ENCODE results near the gene ACACA. TPM values are rescaled to one million over a fixed set of nuclear protein-coding genes. Genes with fewer than 3 reads are reported as not detected.

ACACA gene
- total and polyA plus RNA-seq, 9 donors, result 10.9 to 104 (median 37.9) TPM

DNA sequence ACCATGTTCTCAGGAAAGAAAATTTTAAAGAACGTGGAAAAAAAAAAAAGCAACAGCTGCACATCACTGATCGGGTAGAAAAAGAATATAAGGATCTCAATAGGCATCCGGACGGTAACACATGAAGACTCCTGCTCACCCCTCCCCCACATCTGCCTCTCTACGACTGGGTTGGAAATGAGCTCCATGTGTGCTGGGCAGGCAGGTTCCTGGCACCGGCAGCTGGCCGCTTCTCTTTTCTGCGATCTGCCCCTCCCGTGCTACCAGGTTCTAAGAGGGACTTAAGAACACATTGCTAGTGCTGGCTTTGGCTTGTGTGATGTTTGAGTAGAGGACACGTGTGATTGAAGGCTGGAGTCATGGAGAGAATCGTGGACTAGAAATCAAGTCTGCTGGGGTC, 342.4 kb downstream of the ACACA start:
- H3K27ac ChIP-seq, result no peak overlapping the region
- DNase-seq, result peak in 2 of 5 donors; percentile 16 to 43
- TF ChIP-seq POLR2A (IDR thresholded peaks at IDR 0.05) (no peak), EP300 (IDR thresholded peaks at IDR 0.05) (no peak)
- TF ChIP-seq, protein P1, sequence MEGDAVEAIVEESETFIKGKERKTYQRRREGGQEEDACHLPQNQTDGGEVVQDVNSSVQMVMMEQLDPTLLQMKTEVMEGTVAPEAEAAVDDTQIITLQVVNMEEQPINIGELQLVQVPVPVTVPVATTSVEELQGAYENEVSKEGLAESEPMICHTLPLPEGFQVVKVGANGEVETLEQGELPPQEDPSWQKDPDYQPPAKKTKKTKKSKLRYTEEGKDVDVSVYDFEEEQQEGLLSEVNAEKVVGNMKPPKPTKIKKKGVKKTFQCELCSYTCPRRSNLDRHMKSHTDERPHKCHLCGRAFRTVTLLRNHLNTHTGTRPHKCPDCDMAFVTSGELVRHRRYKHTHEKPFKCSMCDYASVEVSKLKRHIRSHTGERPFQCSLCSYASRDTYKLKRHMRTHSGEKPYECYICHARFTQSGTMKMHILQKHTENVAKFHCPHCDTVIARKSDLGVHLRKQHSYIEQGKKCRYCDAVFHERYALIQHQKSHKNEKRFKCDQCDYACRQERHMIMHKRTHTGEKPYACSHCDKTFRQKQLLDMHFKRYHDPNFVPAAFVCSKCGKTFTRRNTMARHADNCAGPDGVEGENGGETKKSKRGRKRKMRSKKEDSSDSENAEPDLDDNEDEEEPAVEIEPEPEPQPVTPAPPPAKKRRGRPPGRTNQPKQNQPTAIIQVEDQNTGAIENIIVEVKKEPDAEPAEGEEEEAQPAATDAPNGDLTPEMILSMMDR (IDR thresholded peaks at IDR 0.05), result no peak
- no peaks in the 10 kb centered on the region for H3K9me3 ChIP-seq
- no peaks in the 10 kb centered on the region for H3K36me3 ChIP-seq
- H3K27me3 ChIP-seq, result no peaks in the 10 kb centered on the region
- intact Hi-C loops (cut with DNase I), result no loop called here
- no peak overlapping the region for H3K4me3 ChIP-seq
- peaks cover 11% of the 10 kb centered on the region for H3K4me1 ChIP-seq (ENCODE audit: insufficient read depth)
- WGBS, 3 donors, result 14 to 21% (median 16%) methylated on average over 11 of the region's 11 CpGs

DNA sequence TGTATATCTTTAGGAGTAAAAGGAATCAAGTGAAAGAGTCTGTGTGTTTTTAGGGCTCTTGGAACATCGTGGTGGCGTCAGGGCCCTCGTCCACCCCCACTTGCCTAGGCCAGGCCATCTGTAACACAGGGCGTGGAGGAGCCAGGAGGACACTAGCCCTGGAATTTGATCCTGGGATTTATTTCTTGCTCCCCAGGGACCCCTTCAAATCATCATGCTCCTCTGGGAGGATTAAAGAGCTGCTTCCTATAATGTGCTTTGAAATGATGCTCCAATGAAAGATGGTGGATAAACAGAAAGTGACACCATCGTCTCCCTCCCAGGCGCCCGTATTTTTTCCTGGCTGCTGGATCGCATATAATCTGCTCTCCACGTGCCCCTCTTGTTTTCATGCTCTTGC, 344.6 kb downstream of the ACACA start:
- intact Hi-C loops (cut with DNase I), result no loop called here
- Histone ChIP-seq H3K27ac (no peak overlapping the region), H3K4me3 (no peak overlapping the region), H3K4me1 (ENCODE audit: insufficient read depth) (peaks cover 7% of the 10 kb centered on the region), H3K9me3 (no peaks in the 10 kb centered on the region), H3K36me3 (no peaks in the 10 kb centered on the region), H3K27me3 (no peaks in the 10 kb centered on the region)
- TF ChIP-seq EP300 (IDR thresholded peaks at IDR 0.05) (no peak), POLR2A (IDR thresholded peaks at IDR 0.05) (no peak)
- TF ChIP-seq, protein P1 (IDR thresholded peaks at IDR 0.05), result no peak
- WGBS, 3 donors, result 36 to 43% (median 41%) methylated on average over 9 of the region's 9 CpGs
- no peak for DNase-seq

DNA sequence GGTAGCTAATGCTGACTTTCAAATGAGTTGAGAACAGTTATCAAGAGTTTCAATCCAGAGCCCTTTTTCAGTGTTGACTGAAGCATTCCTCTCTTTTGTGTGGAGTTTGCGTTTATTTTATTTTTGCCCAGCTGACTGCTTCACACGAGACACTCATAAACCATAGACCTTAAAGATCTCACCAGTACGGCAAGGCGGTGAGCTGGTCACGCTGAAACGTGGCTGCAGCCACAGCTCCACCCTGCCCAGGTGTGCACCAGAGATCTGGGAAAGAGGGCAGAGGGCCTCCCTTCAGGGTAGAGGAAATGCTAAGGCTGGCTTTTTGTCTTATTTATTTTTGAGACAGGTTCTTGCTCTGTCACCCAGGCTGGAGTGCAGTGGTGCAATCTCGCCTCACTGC, 345.7 kb downstream of the ACACA start:
- Histone ChIP-seq H3K4me3 (no peak overlapping the region), H3K9me3 (no peaks in the 10 kb centered on the region), H3K4me1 (ENCODE audit: insufficient read depth) (peaks cover 7% of the 10 kb centered on the region), H3K36me3 (no peaks in the 10 kb centered on the region), H3K27ac (no peak overlapping the region), H3K27me3 (no peaks in the 10 kb centered on the region)
- intact Hi-C loops (cut with DNase I), result no loop called here
- WGBS, 3 donors, result 58 to 67% (median 61%) methylated on average over 7 of the region's 7 CpGs
- no peak for DNase-seq
- TF ChIP-seq POLR2A (IDR thresholded peaks at IDR 0.05), result no peak
- TF ChIP-seq, protein P1 (IDR thresholded peaks at IDR 0.05), result no peak
- TF ChIP-seq EP300 (IDR thresholded peaks at IDR 0.05), result no peak

DNA sequence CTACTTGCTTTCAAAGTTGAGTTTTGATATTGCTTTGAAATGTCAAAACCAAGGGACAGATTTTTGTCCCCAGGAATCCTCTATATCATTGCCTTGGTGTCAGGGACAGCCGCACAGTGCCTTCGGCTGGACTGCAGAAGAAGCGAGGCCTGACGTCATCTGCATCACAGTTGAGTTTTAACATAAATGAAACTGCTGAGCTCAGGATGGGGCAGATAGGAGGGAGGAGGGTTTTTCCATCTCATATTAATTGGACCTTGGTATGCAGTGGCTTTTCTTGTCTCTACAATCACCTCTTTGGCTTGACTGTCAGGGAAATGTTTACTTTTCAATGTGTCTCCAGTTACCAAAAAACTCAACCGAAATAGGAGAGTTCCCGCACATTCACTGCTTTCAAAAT, 346.5 kb downstream of the ACACA start:
- Histone ChIP-seq H3K9me3 (no peaks in the 10 kb centered on the region), H3K4me1 (ENCODE audit: insufficient read depth) (peaks cover 9% of the 10 kb centered on the region), H3K4me3 (no peak overlapping the region), H3K27me3 (no peaks in the 10 kb centered on the region), H3K36me3 (no peaks in the 10 kb centered on the region), H3K27ac (no peak overlapping the region)
- TF ChIP-seq EP300 (IDR thresholded peaks at IDR 0.05), result no peak
- no peak for TF ChIP-seq POLR2A (IDR thresholded peaks at IDR 0.05)
- TF ChIP-seq, protein P1 (IDR thresholded peaks at IDR 0.05), result no peak
- 85 to 91% (median 88%) methylated on average over 6 of the region's 6 CpGs for WGBS, 3 donors
- DNase-seq, result no peak
- intact Hi-C loops (cut with DNase I), result no loop called here

Data from ovary (tissue), 9 donors.